SKM-1 treated with dmso at 0.1 percent for 144 hours (cell line): Measurements from ENCODE around the gene DCDC2.
"Not testable (repeated sequence)": the region's sequence is repeated elsewhere in the genome, so short reads cannot be mapped to it uniquely, and the experiment has no call there.

ENCODE experiments used
- DNase-seq: peaks from one replicate; lab custom pipeline; 2025; ENCODE audit not compliant: unreplicated experiment; lab: John Stamatoyannopoulos, UW

Gene DCDC2

DNA sequence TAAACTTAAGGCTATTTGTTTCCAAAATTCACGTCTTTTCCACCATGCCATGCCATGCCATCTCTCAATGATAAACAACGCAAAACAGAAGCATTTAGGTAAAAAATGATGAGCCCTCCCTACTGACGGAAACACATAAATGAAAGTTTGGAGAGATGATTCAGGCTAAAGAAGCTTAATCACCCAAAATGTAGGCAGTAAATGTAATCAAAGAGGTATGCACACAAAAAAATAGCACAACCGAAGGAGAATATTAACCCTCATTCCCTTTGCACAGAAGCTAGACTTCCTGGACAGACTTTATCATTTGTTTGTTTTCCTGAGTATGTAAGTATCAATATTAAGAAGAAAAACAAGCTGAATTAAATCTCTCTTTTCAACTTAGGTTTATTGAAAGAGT lies 28.8 kb downstream of the DCDC2 start:
- no peak for DNase-seq

- DNase-seq, result no peak
Observed at GRCh38 chr6:24327756-24328155, 30.1 kb downstream of the DCDC2 start.

DNA sequence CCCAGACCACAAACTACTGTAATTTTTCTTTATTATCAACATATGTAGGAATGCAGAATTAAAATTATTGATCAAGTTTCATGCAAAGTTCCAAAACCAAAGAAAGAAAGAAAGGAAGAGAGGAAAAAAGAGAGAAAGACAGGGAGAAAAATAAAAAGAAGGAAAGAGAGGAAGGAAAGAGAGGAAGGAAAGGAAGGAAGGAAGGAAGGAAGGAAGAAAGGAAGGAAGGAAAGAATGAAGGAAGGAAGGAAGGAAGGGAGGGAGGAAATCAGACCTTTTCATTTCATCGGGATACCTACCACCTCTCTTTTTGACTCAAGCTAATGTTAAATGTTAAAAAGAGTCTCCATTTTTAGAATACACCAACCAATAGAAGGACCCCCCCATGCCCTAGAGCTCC lies 31.9 kb downstream of the DCDC2 start:
- DNase-seq, result no peak

DNA sequence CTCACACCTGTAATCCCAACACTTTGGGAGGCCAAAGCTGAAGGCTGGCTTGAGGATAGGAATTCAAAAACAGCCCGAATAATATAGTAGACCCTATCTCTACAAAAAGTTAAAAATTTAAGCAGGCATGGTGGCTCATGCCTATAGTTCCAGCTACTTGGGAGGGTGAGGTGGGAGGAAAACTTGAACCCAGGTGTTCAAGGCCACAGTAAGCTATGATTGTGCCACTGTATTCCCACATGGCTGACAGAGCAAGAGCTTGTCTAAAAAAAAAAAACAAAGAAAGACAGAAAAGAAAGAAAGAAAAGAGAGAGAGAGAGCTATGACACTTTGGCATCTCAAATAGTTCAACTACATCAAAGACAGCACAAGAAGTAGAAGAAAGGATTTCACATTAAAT lies 33.2 kb downstream of the DCDC2 start:
- no peak for DNase-seq

- no peak for DNase-seq
Observed at GRCh38 chr6:24323632-24324337, 34.1 kb downstream of the DCDC2 start.

DNA sequence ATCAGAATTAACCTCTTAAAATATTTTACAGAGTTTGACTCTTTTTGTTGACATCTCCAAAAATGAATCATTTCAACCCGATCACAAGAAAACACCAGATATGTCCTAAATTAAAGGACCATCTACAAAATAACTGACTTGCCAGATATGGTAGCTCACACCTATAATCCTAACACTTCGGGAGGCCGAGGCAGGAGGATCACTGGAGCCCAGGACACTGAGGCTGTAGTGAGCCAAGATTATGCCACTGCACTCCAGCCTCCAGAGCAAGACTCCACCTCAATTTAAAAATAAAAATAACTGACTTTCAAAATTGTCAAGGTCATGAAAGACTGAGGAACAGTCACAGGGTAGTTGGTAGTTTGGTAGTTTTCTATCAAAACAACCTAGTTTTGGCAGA lies 34.9 kb downstream of the DCDC2 start:
- DNase-seq, result no peak

DNA sequence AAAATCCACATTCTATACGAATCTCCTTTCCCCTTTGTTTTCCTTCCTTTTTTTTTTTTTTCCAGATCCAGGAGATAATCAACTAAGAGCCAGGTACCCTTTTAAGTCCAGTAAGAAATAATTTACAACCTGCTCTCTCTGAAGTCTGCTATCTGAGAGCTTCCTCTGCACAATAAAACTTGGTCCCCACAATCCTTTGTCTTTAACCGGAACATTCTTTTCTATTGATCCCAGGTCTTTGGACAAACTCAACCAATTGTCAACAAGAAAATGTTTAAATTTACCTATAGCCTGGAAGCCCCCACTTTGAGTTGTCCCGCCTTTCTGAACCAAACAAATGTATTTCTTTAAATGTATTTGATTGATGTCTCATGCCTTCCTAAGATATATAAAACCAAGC lies 35.4 kb downstream of the DCDC2 start:
- DNase-seq, result not testable (repeated sequence)

GRCh38 chr6:24321538-24322162 lies 36.2 kb downstream of the DCDC2 start:
- no peak for DNase-seq

DNA sequence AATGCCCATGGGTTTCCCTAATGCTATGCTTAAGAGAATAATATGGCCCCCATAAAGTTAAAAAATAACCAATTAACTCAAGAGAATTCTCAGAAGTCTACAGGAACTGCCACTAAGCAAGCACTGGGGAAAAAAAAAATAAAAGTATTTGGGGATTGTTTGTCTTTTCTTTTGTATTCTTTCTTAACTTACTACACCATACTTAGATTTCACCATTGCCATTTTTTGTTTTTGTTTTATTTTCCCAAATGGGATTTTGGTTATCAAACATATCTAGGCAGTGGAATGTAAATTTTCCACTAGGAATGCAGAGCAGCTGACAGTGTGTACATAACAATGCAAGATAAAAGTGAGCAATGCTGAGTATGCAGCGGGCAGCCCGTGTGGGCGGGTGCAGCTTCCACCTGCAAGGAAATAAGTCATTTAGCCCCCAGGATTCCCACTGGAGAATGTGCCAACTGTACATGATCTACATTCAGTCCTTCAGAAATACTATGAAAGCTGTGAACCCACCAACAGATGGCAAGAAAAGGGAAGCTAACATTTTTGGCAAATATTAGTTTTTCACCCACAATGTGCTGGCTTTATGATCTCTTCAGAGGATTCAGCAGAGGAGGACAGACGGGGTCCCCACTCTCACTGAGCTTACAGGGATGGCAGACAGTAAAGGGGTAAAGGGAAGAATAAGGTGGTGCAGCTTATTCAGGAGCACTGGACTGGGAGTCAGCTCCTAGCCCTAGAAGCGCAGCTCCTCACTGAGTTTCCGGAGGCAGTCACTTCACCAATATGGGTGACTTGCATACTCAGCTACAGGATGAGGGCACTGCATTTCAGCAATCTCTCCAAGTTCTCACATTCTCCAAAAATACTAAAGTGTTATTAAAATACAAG lies 44.4 kb downstream of the DCDC2 start:
- no peak for DNase-seq

GRCh38 chr6:24311775-24312174 lies 46.1 kb downstream of the DCDC2 start:
- not testable (repeated sequence) for DNase-seq

GRCh38 chr6:24307881-24308280 lies 50.0 kb downstream of the DCDC2 start:
- no peak for DNase-seq

DNA sequence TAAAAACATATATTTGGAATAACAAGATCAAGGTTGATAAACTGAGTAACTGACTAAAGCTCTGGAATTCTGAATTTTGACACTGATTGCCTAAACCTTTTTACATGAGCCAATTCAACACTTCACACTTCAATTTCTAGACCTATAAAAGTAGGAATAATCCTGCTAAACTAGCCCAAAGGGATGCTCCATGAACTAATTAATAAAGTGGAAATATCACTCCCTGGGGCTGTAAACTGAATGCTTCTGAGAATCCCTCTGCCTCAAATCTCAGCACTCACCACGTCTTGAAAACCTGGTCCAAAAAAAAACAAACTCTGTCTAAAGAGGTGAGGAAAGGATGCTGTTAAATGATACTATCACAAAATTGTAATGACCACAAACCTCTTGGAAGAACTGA lies 50.9 kb downstream of the DCDC2 start:
- DNase-seq, result no peak

GRCh38 chr6:24306038-24306437 lies 51.8 kb downstream of the DCDC2 start:
- DNase-seq, result no peak

DNA sequence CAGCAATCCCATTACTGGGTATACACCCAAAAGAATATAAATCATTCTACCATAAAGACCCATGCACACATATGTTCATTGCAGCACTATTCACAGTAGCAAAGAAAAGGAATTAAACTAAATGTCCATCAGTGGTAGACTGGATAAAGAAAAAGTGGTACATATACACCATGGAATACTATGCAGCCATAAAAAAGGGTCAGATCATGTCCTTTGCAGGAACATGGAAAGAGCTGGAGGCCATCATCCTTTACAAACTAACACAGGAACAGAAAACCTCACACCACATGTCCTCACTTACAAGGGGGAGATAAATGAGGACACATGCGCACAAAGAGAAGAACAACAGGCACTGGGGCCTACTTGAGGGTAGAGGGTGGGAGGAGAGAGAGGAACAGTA lies 60.9 kb downstream of the DCDC2 start:
- DNase-seq, result no peak

- not testable (repeated sequence) for DNase-seq
Observed at GRCh38 chr6:24293852-24294251, 64.0 kb downstream of the DCDC2 start.

DNA sequence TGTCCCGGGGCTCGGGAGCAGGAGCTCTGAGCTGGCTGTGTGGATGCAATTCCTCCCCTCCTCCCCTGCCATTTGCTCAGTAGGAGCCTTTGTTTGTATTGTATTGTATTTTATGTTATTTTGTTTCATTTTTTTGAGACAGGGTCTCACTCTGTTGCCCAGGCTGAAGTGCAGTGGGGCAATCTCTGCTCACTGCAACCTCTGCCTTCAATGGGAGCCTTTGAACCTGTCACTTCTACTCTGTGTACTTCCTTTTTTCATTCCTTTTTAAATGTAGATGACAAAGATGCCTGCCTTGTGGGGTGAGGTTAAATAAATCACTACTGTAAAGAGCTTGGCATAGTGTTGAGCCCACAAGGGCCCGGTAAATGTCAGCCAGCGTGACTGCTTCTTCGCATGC lies 70.6 kb downstream of the DCDC2 start:
- no peak for DNase-seq

DNA sequence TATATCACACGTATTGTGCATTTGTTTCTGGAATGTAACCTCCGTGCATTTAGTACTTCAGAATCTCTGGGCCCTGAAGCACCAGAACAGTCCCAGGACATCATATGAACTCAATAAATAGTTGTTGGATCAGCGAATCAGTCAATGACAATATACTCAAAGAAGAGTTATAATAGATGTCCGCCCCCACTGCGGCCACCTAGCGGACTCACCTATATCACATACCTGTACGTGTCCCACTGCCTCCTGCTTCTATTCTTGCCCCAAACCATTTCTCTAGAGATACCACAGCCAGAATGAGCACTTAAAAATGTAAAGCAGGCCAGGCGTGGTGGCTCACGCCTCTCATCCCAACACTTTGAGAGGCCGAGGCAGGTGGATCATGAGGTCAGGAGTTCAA lies 73.9 kb downstream of the DCDC2 start:
- no peak for DNase-seq

DNA sequence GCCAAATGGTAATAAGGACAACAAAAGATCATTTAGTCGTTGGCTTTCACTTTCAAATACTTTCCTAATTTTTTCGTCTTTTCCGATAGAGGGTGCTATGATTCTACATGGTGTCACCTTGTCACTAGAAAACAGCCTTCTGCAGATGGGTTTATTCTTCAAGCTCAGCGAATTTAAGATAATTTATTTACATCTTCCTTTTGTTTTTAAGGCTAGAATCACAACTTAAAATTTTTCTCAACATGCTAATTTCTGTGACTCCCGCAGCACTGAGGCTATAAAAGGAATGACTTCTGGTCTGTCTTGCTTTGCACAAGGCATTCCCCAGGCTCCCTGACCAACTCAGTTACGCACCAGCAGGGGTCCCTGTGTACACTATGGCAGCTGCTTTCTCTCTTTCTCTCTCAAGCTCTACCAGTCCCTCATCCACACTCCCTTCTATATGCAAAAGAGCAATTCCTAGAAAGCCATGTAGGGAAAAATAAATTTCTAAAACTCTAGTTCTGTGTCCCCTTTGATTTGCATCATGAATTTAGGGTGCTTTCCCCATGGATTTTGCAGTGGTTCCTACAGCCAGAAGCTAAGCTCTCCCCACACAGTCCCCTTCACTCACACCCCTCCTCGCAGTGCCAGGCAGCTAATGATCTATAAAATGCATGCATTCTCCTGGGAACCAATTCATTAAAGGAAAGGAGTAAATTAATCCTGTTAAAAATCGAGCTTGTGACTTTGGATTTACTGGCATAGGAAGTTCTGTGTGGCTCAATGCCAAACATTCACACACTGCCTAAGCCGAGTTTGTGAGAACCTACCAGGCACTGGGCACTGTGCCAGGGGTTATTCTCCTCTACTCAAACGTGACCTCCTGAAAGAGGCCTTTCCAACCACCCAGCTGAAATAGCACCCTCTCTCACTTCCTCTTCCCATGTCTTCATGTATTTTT lies 74.5 kb downstream of the DCDC2 start:
- DNase-seq, result peak; percentile 69

GRCh38 chr6:24274441-24275083 lies 83.3 kb downstream of the DCDC2 start:
- DNase-seq, result peak; percentile 32

- no peak for DNase-seq
Observed at GRCh38 chr6:24273096-24273870, 84.6 kb downstream of the DCDC2 start.
